HG03280 (cell line): ENCODE results near the gene WDR48.
A peak's percentile ranks its signal among the peaks of the same experiment; 100 is the strongest.

Source experiments
- ATAC-seq: cut with Tn5 transposase; IDR thresholded peaks from one replicate; pipeline ENCODE4 v1.9.1; 2021; ENCODE audit warnings: mild to moderate bottlenecking, moderate library complexity; ENCODE audit not compliant: unreplicated experiment

Gene WDR48

DNA sequence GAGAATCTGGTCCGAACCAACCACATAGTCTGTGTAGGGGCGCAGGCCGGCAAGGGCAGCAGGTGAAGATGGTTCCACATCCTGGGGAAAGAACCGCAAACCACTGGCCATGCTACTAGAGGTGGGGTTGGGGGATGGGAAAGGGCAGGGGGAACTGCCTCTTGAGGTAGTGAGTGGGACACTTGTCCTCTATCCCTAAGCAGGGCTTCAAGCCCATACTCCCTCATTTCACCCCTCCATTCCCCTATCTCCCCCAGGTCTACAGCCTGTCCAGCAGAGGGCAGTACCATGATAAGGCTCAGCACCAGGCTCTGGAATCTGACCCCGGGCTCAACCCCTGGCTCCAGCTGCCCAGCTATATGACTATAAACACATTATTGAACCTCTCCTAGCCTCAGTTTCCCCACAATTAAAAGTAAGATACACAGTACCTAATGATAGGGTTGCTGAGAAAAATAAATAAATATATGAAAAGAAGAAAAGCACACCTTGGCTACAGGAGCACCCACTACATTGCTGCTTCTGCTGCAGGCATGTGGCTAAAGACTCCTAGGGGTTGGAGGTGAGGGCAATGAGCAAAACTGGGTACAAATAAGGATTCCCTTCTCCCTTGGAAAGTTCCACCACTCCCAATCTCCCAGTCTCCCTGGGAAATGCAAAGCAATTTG lies 49.3 kb downstream of the WDR48 start:
- ATAC-seq = no peak

DNA sequence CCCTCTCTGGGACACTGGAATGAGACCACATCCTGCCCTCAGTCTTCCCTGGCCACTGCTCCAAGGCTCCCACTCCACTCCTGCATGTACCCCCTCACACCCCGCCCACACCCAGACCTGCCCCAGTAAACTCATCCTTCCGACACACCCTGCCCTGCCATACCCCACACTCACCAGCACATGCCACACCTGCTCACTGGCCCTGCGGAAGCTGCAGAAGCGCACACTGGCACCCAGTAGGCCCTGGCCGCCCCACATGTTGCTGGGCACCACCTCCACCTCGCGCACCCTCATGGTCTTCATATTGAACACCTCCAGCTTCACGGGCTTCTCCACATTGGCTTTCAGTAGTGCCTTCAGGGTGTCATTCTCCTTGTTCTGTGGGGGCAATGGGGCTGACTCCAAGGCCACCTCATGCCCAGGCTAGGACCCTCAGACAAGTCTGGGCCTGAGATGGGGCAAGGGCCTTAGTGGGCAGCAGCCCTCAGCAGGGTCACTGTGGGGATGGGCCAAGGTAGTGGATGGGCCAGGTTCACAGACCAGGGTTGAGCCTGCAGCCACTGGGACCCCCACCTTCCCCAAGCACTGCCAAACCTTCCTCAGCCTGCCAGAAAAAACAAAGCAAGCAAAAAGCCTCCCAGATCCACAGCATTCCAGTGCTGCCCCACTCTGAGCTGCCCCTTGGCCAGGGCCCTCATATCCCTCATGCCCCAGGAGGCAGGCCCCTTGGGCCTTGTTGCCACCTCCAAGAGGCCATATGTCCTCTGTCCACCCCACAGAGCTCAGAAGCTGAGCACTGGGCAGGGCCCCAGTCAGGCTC lies 50.9 kb downstream of the WDR48 start:
- no peak for ATAC-seq

DNA sequence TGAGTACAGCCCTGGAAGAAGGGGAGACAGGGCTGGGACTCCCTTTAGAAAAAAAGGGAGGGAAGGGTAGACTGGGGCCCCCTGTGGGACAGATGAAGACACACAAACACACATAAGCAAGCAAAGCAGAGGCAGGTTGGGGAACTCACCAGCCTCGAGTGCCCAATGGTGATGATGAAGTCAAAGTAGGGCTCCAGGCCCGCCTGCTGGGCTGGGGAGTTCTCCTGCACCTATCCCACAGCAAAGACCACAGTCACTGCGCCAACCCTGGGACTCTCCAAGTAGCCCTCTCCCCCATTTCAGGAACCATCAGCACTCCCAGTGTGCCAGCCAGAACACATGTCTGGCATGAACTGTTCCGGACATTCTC lies 51.5 kb downstream of the WDR48 start:
- ATAC-seq = no peak

DNA sequence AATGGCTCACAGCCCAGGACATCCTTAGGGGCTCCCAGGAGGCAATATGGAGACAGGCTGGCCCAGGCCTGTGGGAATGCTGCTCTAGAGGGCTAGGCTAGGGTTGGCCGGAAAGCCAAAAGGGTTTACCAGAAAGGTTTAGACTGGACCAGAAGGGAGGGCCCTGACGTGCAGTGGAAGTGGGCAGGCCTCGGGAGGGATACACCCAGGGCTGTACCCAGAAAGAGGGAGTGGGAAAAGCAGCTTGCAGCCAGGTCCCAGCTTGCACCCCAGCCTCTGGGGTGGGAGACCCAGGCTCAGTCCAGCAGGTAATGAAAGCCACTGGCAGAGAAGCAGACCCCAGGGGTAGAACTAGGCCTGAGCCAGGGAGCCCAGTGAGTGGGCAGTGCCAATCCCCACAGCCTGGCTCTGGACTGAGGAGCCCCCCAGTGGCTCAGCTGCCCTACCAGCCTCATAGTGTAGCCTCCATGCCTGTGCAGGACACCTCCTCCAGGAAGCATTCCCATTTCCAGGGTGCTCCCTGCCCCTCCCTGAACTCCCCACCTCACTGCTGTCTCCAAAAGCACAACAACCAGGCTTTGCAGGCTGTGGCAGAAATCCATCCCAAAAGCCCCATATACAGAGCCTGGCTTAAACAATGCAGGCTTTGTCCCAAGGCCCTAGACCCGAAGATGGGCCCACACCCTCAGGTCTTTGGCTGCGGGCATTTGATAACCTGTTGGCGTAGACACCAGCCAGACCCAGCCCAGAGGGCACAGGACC lies 52.2 kb downstream of the WDR48 start:
- no peak for ATAC-seq

DNA sequence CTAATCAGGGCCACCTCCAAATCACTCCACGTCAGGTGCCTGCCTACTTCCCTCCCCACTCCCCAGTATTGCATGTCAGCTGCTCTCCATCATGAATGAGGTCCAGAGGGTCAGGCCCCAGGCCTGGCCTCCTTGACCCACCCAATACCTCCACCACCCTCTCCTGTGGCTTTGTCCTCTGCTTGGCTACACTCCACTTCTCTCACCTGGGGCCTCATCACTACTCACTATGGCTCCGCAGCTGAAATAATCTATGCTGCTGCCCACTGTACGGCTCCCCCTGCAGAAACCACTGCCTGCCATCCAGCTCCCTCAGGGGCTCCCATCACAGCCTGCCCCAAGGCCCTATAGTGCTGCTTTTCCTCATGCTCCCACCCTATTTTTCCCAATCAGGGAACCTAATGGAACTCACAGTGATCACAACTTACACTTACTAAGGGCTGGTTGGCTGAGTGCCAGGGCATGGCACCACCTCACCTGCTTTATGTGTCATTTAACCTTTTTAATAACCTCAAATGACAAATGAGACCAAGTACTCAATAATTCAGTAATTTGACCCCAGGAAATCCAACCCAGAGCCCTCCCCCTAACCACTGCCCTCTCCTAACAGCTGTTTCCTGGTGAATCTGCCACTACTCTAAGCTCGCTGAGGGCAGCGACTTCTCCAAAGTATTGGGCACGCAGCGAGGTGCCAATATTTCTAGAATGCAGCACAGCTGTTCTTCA lies 53.3 kb downstream of the WDR48 start:
- no peak for ATAC-seq

DNA sequence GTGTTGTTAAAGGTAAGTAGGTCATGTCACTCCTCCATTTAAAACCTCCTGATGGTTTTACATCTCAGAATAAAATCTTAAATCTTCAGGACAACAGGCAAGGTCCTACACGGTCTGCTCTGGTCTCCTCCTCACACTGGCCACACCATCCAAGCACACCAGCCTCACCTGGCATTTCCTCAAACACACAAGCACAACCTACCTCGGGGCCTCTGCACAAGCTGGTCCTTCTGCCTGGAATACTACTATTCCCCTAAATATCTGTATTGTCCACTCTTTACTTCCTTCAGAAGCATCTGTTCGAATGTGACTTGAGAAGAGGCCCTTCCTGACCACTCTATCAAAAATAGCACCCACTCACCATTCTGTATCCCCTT lies 53.9 kb downstream of the WDR48 start:
- no peak for ATAC-seq

DNA sequence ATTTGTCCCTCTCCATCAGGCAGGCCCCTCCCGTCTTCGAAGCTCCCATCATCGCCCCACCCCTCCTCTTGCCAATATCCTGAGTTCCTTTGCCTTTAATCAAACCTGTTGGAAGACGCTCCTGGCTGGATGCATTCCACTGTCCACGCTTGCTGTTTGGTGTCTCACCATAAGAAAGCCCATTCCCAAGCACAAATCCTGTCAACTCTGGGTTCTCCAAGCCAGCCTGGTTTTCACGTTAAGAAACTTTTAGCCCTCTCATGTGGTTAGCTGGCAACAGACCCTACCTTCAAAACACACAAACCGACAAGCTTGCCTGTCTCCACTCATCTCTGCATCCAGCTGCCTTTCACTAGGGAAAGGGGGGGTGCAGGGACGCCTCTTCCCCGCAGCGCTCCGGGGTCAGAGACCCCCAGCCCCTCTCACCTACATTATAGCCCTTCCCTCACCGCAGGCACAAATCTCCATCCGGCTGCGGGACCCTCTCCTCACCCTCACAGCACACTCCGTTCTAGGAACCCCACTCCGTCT lies 54.5 kb downstream of the WDR48 start:
- ATAC-seq = no peak

DNA sequence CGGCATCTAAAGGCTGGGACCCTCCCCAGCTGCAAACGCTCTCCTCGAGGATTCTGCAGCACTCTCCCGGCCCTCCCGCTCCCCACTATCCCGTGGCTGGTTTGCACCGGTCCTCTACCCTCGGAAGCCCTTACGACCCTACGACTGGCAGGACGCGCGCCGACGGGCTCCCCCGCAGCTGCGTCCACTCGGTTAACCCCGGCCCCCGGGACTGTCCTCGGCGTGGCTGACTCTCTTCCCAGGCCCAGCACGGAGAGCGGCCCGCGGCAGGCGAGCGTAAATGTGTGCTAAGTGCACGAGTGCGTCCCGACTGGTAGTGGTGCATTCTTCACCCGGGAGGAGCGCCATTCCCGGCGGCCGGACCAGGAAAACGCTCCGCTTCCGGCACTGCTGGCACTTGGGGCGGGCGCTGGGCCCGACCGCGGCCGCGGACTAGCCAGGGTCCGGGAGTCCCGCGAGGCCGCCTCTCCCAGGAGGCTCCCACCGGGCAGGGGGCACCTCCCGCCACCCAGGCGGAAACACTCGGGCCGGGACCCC lies 55.1 kb downstream of the WDR48 start:
- peak; percentile 27 for ATAC-seq

DNA sequence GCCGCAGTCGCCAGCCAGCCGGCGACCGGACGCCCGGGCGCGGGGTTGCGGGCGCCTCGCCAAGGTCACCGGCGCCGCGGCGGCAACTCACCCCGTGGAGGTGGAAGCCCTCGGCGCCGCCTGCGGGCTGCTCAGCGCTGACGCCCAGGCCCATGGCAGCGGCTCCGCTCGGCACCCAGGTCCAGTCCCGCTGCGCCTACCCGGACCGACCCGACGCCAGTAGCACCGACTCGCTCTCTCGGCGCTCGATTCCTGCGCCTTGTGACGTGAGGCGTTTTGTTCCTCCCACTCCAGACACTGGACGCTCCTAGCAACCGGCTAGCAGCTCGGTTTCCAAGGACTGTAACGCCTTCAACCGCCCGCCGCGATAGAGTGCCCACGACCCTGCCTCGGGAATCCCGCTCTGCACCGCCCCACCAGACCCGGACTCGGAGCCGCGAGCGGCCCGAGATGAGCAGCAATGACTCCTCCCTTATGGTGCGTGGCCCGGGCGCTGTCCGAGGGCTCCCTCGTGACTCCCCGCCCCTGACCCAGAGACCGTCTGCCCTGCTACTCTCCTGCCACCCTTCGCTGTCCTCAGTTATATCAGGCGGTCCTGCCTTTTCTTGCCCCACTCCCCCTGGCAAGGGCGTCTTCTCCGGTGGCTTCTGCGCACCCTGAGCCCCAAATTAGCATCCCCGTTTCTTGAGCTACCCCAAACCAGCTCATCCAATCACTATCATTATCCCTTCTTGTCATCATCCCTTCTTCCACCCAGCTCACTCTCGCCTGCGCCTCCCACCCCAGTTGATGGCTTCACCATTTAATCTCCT lies 55.8 kb downstream of the WDR48 start, which contains the start of the genes GORASP1 and TTC21A:
Gene GORASP1 (minus strand): TSS at position 240 of the 812 bp plus-strand sequence. CDS start 86 bp downstream, at position 154.
Gene TTC21A (plus strand): TSS at position 293 of the 812 bp plus-strand sequence. CDS start 158 bp downstream, at position 451.
- ATAC-seq = peak; percentile 58

DNA sequence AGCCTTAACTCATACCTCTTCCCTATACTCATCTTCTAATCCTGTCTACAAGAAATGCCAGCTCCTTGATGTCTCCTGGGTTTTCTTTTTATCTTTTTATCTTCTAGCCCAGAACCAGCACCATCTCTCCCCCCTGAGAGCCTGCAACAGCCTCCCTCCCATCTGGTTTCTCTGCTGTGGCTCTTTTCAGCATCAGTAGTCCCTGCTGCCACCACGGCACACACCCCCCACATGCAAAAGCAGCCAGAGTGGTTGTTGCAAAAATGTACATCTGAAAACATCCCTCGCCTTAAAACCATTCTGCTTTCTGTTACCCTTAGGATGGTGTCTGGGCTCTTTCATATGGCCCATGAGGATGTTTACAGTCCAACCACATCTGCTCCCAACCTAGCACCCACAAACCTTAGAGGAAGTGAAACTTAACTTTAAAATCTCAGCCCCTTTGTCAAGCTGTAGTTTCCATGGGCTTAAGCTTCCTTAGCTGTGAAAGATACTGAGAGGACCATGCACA lies 56.4 kb downstream of the WDR48 start:
- ATAC-seq = peak; percentile 70

DNA sequence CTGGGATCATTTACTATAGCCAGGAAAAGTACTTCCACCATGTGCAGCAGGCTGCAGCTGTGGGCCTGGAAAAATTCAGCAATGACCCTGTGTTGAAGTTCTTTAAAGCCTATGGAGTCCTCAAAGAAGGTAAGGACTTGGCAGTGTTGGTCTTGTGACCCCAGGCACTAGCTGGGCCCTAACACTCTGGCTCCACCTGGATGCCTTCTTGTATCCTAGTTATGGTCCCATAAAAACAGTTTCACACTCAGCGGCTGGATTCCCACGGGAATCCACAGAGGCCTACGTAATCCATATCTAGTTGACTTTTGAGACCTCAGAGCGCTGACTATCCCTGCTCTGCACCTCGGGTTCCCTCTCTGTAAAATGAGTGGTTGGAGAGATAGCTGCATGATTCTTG lies 57.3 kb downstream of the WDR48 start:
- no peak for ATAC-seq

DNA sequence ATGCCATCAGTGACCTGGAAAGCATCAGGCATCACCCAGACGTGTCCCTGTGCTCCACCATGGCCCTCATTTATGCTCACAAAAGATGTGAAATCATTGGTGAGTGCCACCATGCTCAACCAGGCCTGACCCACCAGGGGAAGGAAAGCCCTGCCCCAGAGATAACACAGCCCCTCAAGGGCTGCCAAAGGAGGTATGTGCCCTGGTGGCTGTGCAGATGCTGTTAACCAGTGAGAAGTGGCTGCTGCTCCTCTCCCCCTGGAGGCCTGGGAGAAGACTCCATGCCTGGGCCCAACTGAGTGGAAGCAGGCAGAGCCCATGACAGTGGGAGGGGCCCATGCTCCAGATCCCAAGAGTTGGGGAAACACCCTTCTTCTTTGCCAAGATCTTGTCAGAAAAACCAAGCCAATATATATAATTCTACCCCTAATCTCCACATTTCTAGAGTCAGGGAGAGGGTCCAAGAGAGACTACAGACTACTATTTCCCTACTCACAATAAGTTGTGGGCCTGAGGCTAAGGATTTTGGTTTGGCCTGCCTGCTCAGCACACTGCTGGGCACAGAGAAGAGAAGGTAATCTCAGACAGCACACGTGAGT lies 58.3 kb downstream of the WDR48 start:
- ATAC-seq = no peak

DNA sequence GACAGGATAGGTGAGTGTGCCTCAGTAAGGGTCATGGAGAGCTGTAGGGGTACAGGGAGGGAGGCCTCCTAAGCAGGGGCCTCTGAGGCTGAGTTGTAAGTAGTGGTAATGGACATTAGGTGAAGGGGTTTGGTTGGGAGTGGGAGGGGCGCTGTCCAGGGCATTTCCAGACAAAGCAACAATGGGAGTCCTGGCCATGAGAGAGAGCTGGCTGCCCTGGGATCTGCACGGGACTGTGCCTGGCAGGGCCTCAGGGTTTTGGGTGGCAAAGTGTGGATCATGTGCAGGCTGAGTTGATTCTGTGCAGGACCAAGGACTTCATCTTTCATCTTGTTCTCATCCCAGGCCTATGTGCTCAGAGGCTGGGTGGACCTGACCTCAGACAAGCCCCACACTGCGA lies 60.3 kb downstream of the WDR48 start:
- no peak for ATAC-seq

DNA sequence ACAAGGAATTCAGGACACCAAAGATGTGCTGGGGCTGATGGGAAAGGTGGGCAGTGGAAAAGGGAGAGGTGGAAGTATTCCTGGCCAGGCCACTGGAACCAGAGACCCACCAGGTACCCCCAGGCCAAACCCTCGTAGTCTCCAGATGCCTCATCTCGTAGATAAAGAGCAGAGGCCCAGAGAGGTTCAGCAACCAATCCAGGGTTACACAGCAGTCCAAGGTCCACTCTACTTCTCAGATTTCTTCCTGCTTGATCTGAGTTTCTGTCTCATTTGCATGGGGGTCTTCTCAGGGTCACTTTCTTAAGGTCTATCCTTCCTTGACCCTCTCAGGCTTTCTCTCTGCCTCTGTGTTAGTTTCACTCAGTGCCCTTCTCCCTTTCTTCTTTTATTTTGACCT lies 60.7 kb downstream of the WDR48 start:
- ATAC-seq = no peak

DNA sequence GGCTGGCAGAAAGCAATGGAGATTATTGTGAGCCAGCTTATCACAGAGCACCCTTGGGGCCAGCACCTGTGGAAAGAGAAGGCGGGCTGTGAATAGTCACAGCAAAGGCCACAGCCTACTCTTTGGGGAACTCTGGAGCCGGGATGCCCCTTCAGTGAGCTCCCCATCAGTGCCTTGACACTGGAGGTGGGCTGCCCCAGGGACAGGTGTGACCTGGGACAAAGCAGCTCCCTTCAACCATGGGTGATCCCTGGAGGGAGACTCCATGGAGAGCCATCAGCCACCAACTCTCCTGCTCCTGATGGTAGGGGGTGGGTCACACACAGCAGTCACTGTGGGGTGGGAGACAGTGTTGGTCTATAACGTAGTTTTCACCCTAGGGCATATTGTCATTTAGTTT lies 61.5 kb downstream of the WDR48 start:
- no peak for ATAC-seq

DNA sequence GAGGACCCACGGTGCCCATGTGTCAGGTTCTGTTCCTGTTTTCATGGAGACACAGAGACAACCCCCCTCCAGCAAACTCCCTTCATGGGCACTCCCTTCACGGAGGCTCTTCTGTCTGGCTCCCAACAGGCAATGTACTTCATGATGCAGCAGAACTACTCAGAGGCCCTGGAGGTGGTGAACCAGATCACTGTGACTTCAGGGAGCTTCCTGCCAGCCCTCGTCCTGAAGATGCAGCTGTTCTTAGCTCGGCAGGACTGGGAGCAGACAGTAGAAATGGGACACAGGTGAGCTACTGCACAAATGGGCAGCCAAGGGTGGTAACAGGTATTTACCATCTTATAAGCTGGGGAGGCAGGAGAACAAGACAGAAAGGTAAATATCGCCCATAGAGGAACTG lies 62.6 kb downstream of the WDR48 start:
- ATAC-seq = no peak

DNA sequence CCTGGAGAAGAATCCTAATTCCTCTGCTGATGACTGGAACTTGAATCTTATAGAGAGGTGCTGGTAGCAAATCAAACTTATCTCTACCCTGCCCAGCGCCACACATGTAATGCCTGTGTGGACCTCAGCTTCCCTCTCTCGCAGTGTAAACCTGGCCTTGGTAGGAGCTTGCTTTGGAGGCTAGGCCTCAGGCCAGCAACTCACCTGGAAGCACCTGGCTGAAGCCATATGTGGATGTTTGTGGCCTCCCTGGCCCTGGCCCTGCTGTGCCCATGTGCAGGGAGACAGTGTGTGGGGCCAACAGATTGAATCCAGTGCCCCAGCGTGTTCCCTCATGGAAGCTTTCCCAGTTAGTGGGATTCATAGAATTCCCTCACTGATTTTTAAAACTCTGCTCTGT lies 64.1 kb downstream of the WDR48 start:
- ATAC-seq = no peak

DNA sequence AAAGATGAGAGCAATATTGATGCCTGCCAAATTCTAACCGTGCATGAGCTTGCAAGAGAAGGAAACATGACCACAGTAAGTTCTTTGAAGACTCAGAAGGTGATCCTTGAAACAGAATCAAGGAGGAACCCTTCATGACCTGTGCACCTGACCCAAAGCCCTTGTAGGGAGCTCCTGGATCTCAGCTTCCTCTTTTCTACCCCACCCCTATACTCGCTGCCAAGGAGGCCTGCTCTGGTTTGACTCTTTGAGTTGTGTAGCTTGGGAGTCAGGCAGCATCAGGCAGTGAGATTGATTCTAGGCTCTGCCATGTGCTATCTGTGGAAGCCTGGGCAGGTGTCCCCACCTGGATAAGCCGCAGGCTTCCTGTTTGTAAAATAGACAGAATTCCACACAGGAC lies 66.3 kb downstream of the WDR48 start:
- no peak for ATAC-seq
